Urinary bladder (tissue), 4 donors: ENCODE data around the gene DIO1. TPM values are rescaled to one million over a fixed set of nuclear protein-coding genes. Genes with fewer than 3 reads are reported as not detected.
A peak's percentile ranks its signal among the peaks of the same experiment; 100 is the strongest.

ENCODE experiments used
- DNase-seq: peaks from one replicate; pipeline ENCODE4 v3.0.0-alpha.2; 2015; ENCODE audit errors: extremely low spot score
- H3K27ac ChIP-seq: one replicate; pipeline ENCODE4 v1.5.1; 2013; ENCODE audit warnings: low read depth, mild to moderate bottlenecking, moderate library complexity
- H3K36me3 ChIP-seq: one replicate; pipeline ENCODE4 v1.6.1; 2013; ENCODE audit warnings: mild to moderate bottlenecking, moderate library complexity; ENCODE audit not compliant: insufficient read depth
- H3K4me1 ChIP-seq: one replicate; pipeline ENCODE4 v1.6.1; 2013; ENCODE audit warnings: mild to moderate bottlenecking, moderate library complexity; ENCODE audit not compliant: insufficient read depth
- H3K4me3 ChIP-seq: one replicate; pipeline ENCODE4 v1.5.1; 2013; ENCODE audit warnings: low read depth, low read length
- WGBS: extraction: QIAGEN DNeasy Blood & Tissue Kit; methylation state at CpG from one replicate; pipeline ENCODE4 v1.1.7; 2013; 5-methylcytosine and 5-hydroxymethylcytosine counted together
- polyA plus RNA-seq: library from polyadenylated mRNA; stranded (reverse); fragments of 200-250 nt; gene quantifications from one replicate; pipeline ENCODE4 v1.2.3, GENCODE V29; 2013
- total RNA-seq: library from RNA; depleted of rRNA; stranded (reverse); fragments of >200 nt; gene quantifications from one replicate; pipeline ENCODE4 v1.2.3, GENCODE V29; 2014
- donor health status: healthy with polysubstance abuse.
- donor health status: healthy.

The DIO1 gene
- total and polyA plus RNA-seq, 2 donors, result 0.08 TPM; not detected in 1

- DNase-seq, result no peak
- peaks cover 2% of the 10 kb centered on the region for H3K4me1 ChIP-seq
- H3K27ac ChIP-seq, result no peak overlapping the region
- no peaks in the 10 kb centered on the region for H3K36me3 ChIP-seq
- no peak overlapping the region for H3K4me3 ChIP-seq
- 97% methylated on average over 8 of the region's 8 CpGs for WGBS
Observed at GRCh38 chr1:53905509-53905908, 11.5 kb downstream of the DIO1 start.

- 95% methylated on average over 4 of the region's 4 CpGs for WGBS
- Histone ChIP-seq H3K4me3 (no peak overlapping the region), H3K27ac (no peak overlapping the region), H3K4me1 (peaks cover 2% of the 10 kb centered on the region), H3K36me3 (no peaks in the 10 kb centered on the region)
- DNase-seq, result no peak
Observed at GRCh38 chr1:53906121-53906520, 12.1 kb downstream of the DIO1 start.

GRCh38 chr1:53909946-53910345 is 16.0 kb downstream of the DIO1 start:
- no peak overlapping the region for H3K27ac ChIP-seq
- no peaks in the 10 kb centered on the region for H3K36me3 ChIP-seq
- DNase-seq, result no peak
- no peak overlapping the region for H3K4me3 ChIP-seq
- H3K4me1 ChIP-seq, result no peaks in the 10 kb centered on the region
- 84% methylated on average over 3 of the region's 3 CpGs for WGBS

GRCh38 chr1:53911442-53911841 is 17.5 kb downstream of the DIO1 start:
- DNase-seq, result no peak
- H3K36me3 ChIP-seq, result no peaks in the 10 kb centered on the region
- WGBS, result 95% methylated on average over 4 of the region's 4 CpGs
- H3K27ac ChIP-seq, result no peak overlapping the region
- H3K4me1 ChIP-seq, result no peaks in the 10 kb centered on the region
- no peak overlapping the region for H3K4me3 ChIP-seq

- Histone ChIP-seq H3K4me1 (no peaks in the 10 kb centered on the region), H3K36me3 (no peaks in the 10 kb centered on the region), H3K27ac (no peak overlapping the region), H3K4me3 (no peak overlapping the region)
- DNase-seq, result no peak
- WGBS, result 79% methylated on average over 5 of the region's 5 CpGs
Observed at GRCh38 chr1:53913352-53914033, 19.5 kb downstream of the DIO1 start.

GRCh38 chr1:53918343-53918742 is 24.4 kb downstream of the DIO1 start:
- Histone ChIP-seq H3K36me3 (peaks cover 2% of the 10 kb centered on the region), H3K4me1 (no peaks in the 10 kb centered on the region), H3K4me3 (no peak overlapping the region), H3K27ac (no peak overlapping the region)
- no peak for DNase-seq
- 86% methylated on average over 5 of the region's 5 CpGs for WGBS

- Histone ChIP-seq H3K27ac (no peak overlapping the region), H3K4me3 (no peak overlapping the region), H3K4me1 (no peaks in the 10 kb centered on the region), H3K36me3 (peaks cover 2% of the 10 kb centered on the region)
- 87% methylated on average over 3 of the region's 3 CpGs for WGBS
- DNase-seq, result no peak
Observed at GRCh38 chr1:53919675-53920066, 25.7 kb downstream of the DIO1 start.

GRCh38 chr1:53927376-53927881 is 33.4 kb downstream of the DIO1 start:
- Histone ChIP-seq H3K4me1 (no peaks in the 10 kb centered on the region), H3K4me3 (no peak overlapping the region), H3K36me3 (peaks cover 3% of the 10 kb centered on the region), H3K27ac (no peak overlapping the region)
- WGBS, result over 99% methylated on average over 2 of the region's 2 CpGs
- DNase-seq, result no peak

- WGBS, result 38% methylated on average over 2 of the region's 2 CpGs
- H3K4me3 ChIP-seq, result no peak overlapping the region
- H3K27ac ChIP-seq, result peak overlapping the region; percentile 50
- H3K36me3 ChIP-seq, result peaks cover 4% of the 10 kb centered on the region
- H3K4me1 ChIP-seq, result no peaks in the 10 kb centered on the region
- no peak for DNase-seq
Observed at GRCh38 chr1:53929246-53929960, 35.4 kb downstream of the DIO1 start.

- H3K4me3 ChIP-seq, result no peak overlapping the region
- no peak for DNase-seq
- WGBS, result 94% methylated on average over 3 of the region's 3 CpGs
- no peaks in the 10 kb centered on the region for H3K4me1 ChIP-seq
- no peak overlapping the region for H3K27ac ChIP-seq
- H3K36me3 ChIP-seq, result peaks cover 4% of the 10 kb centered on the region
Observed at GRCh38 chr1:53930932-53931331, 36.9 kb downstream of the DIO1 start.

- no peak for DNase-seq
- no peaks in the 10 kb centered on the region for H3K4me1 ChIP-seq
- H3K36me3 ChIP-seq, result peaks cover 4% of the 10 kb centered on the region
- 98% methylated on average over 2 of the region's 2 CpGs for WGBS
- H3K4me3 ChIP-seq, result no peak overlapping the region
- no peak overlapping the region for H3K27ac ChIP-seq
Observed at GRCh38 chr1:53931523-53931922, 37.5 kb downstream of the DIO1 start.

- Histone ChIP-seq H3K4me1 (no peaks in the 10 kb centered on the region), H3K27ac (no peak overlapping the region), H3K36me3 (peaks cover 6% of the 10 kb centered on the region), H3K4me3 (no peak overlapping the region)
- 98% methylated on average over 1 of the region's 1 CpG for WGBS
- no peak for DNase-seq
Observed at GRCh38 chr1:53934170-53934765, 40.3 kb downstream of the DIO1 start.

- WGBS, result 90% methylated on average over 1 of the region's 1 CpG
- Histone ChIP-seq H3K4me3 (no peak overlapping the region), H3K27ac (no peak overlapping the region), H3K4me1 (no peaks in the 10 kb centered on the region), H3K36me3 (peaks cover 4% of the 10 kb centered on the region)
- no peak for DNase-seq
Observed at GRCh38 chr1:53936430-53936829, 42.4 kb downstream of the DIO1 start.
